ENCODE results near the gene C1QTNF9B.
"Not testable (repeated sequence)": the region's sequence is repeated elsewhere in the genome, so short reads cannot be mapped to it uniquely, and the experiment has no call there.

DNA sequence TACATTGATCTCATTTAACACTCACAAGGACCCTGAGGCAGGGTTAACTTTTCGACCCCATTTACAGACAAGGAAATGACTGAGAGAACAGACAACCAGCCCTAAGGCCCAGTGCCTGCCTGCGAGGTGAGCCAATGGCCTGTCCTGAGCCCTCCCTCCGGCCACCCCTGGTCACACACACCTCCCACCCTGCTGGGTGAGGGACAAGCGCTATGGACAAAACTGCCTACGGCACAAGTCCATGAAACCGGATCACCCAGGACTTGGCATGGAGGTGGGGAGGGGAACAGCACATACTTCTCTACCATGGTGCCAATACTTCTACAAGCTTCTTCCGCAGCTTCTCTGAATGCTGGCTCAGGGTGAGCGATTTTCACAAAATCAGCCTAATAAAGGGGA is 15.9 kb downstream of the C1QTNF9B start:
- TF ChIP-seq POLR2AphosphoS5, POLR2A (IDR thresholded peaks at IDR 0.05; ENCODE audit: low read depth, low read length): not testable (repeated sequence)

Data from GM12892 (cell line).